HG02970 (cell line): Measurements from ENCODE around the gene NTMT1.

Experiments used
- ATAC-seq: cut with Tn5 transposase; IDR thresholded peaks from one replicate; pipeline ENCODE4 v1.9.1; 2021; ENCODE audit warnings: mild to moderate bottlenecking, moderate library complexity, moderate number of reproducible peaks; ENCODE audit not compliant: unreplicated experiment, low FRiP score

Gene NTMT1

GRCh38 chr9:129672702-129673101, 46.7 kb downstream of the NTMT1 start:
- no peak for ATAC-seq

GRCh38 chr9:129673602-129674001, 47.6 kb downstream of the NTMT1 start:
- no peak for ATAC-seq

DNA sequence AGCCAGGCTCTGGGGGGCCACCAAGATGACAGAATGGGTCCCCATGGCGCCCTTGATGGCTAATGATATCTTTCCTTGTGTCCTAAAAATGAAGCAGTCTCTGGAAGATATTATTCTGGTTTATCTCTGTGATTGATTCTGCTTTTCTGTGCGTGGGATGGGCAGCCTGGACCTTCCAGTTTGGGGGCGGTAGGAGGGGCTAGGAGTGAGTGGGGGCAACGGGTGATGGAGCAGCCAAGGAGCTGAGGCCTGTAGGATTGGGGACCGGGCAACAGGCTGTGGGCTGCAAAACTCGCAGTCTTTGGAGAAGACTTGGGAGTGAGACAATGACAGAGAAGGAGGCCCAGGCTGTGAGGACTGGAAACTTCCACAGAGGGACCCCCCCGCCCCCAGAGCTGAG, 48.3 kb downstream of the NTMT1 start:
- no peak for ATAC-seq

DNA sequence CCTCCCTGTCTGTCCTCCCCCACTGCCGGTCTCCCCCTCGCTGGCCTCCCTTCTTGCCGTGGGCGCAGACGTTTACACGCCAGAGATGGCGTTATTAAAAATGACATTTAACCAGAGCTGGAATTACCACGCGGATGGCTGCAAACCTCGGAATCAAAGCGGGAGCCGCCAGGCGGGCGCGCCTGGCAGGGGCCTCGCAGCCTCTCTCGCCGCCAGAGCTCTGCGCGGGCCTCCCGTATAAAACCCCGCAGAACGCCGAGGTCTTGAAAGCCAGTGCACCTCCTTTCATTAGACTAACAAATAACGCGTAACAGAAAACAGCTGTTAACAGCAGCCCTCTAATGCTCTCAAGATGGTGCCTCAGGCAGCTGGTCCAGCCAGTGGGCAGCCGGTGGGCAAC, 49.7 kb downstream of the NTMT1 start:
- ATAC-seq = no peak

GRCh38 chr9:129676287-129676686, 50.3 kb downstream of the NTMT1 start:
- no peak for ATAC-seq

GRCh38 chr9:129676975-129677374, 51.0 kb downstream of the NTMT1 start:
- ATAC-seq = no peak

DNA sequence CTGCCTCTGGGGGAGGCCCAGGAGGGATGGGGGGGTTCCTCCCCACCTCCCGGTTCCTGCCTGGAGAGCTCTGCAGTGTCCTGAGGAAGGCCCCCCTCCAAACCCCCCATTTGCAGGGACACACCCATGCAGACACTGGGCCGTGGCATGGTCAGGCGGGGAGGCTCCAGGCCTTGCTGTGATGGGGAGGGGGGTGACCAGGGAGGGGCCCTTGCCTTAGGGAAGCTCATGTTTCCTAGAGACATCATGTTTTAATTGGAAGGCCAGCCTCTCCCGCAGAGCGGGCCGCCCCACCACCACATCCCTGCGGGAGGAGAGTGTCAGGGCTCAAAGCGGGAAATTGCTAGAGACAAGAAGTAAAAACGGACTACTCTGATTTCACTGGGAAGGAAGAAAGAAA, 51.5 kb downstream of the NTMT1 start:
- ATAC-seq = no peak

DNA sequence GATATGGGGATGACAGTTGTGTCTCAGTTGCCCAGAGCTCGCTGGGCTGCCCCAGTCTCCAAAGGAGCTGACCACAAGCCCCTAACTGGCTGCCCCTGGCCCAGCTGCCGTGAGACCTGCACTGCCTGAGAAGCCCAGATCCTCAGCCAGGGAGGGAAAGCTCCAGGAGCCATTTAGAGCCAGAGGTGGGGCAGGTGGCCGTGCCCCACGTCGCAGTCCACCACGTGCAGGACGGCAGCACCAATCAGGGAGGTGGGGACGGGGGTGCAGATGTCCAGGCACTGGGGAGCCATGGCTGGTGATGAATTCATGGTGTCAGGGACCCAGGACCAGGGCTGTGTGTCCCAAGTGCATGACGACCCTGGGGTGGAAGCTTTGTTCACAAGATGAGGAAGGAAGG, 52.9 kb downstream of the NTMT1 start:
- ATAC-seq = no peak

- ATAC-seq = no peak
Measured at GRCh38 chr9:129679537-129679936, 53.6 kb downstream of the NTMT1 start.

DNA sequence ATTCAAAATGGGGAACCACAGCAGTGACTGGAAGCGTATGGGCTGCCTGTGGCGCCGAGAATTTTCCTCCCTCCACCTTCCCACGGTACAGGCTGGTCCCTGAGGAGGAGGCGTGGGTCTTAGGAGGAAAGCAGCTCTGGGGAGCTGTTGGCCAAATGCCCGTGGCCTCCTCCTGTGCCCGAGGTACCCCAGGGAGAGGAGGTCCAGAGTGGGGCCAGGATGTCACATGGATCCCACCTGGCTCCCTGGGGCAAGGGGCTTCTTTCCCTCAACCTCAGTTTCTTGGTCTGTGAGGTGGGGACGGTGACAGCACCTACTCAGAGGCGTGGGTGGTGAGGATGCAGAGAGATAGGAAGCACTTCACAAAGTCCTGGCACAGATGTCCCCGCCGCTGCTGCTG, 56.0 kb downstream of the NTMT1 start:
- ATAC-seq = no peak

DNA sequence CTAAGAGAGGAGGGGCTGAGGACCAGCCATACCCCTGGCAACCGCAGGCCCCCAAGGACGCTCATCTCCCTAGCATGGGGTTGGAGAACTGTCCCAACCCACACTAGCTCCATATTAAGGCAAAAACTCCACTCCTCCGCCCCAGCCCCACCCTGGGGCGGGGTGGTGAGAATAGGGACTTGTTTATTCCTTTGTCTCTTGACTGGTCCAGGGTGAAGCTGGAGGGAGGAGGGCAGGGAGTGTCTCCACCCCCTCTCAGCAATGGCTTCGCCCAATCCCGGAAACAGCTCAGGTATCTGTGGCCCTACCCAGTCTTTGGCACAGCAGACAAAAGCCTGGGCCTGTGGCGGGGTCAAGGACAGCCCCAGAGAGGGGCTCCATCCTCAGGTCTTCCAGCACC, 56.4 kb downstream of the NTMT1 start:
- ATAC-seq = no peak

DNA sequence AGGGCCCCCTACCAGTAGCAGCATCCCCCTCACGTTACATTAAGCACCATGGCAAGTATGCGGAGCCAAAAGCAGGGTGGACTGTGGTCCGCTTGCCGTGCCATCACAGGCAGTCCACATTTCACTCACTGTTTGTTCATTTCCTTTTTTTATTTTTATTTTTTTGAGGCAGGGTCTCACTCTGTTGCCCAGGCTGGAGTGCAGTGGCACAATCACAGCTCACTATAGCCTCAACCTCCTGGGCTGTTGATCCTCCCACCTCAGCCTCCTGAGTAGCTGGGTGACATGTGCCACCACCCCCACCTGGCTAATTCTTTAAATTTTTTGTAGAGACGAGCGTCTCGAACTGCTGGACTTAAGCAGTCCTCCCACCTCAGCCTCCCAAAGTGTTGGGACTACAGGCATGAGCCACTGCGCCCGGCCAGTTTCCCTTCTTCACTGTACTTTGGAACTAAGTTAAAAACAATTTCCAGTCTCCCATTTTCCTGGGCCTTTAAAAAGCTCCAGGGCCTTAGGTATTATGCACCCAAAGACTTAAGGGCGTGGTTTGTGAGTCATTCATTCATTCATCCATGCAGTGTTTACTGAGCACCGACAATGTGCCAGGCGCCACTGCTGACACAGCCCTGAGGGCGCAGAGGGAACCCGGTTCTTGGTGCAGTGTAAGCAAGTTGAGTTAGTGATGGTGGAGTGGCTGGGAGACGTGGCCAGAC, 59.4 kb downstream of the NTMT1 start:
- no peak for ATAC-seq
